22Rv1 (cell line): Measurements from ENCODE around the gene HIVEP2.

ENCODE experiments used
- H3K27ac ChIP-seq: fragments of 450-650 bp; 2 replicates; pipeline ENCODE4 v1.5.1; 2017
- ZFX ChIP-seq: fragments of 450-650 bp; IDR thresholded peaks from 2 replicates; pipeline ENCODE4 v1.6.1; 2017; ENCODE audit warnings: antibody characterized with exemption, borderline replicate concordance
- TF ChIP-seq, protein P1 (sequence below): fragments of 450-650 bp; IDR thresholded peaks from 2 replicates; pipeline ENCODE4 v1.5.1; 2017; ENCODE audit warnings: mild to moderate bottlenecking

HIVEP2 gene

DNA sequence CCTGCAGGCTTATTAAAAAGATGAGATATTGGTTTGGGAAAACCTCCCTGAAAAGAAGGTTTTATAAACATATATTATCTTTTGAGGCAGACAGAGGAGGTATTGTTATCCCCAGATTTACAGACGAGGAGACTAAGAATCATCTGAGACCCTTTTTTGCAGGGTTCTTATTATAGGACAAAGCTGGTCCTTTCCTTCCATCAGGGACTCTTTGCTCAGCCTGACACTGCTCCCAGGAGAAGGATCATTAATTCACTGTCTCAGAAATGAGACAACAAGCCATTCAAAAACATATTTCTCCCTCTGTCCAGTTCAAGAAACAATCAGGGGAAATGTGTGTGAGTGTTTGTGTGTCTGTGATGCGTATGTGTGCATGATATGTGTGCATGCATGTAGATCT, 33.5 kb downstream of the HIVEP2 start:
- TF ChIP-seq, protein P1, sequence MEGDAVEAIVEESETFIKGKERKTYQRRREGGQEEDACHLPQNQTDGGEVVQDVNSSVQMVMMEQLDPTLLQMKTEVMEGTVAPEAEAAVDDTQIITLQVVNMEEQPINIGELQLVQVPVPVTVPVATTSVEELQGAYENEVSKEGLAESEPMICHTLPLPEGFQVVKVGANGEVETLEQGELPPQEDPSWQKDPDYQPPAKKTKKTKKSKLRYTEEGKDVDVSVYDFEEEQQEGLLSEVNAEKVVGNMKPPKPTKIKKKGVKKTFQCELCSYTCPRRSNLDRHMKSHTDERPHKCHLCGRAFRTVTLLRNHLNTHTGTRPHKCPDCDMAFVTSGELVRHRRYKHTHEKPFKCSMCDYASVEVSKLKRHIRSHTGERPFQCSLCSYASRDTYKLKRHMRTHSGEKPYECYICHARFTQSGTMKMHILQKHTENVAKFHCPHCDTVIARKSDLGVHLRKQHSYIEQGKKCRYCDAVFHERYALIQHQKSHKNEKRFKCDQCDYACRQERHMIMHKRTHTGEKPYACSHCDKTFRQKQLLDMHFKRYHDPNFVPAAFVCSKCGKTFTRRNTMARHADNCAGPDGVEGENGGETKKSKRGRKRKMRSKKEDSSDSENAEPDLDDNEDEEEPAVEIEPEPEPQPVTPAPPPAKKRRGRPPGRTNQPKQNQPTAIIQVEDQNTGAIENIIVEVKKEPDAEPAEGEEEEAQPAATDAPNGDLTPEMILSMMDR = no peak
- no peak for TF ChIP-seq ZFX
- no peak overlapping the region for H3K27ac ChIP-seq

DNA sequence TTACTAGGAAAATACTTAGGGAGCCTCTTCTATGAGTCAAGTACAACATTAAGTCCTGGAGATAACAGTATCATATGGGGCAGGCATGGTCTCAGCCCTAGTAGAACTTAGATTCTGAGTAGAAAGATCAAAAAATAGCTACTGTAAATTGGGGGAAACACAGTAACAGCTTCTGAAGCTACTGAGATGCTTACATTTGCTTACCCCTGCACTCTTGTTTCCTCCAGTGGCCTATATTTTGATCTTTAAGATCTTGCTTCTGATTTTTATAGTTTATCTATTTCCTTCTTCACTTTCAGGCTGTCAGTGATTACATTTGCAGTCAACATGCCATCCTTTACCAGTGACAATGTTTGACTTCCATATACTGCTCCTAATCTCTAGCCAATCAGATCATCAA, 35.3 kb downstream of the HIVEP2 start:
- H3K27ac ChIP-seq = no peak overlapping the region
- TF ChIP-seq, protein P1 = no peak
- TF ChIP-seq ZFX = no peak

DNA sequence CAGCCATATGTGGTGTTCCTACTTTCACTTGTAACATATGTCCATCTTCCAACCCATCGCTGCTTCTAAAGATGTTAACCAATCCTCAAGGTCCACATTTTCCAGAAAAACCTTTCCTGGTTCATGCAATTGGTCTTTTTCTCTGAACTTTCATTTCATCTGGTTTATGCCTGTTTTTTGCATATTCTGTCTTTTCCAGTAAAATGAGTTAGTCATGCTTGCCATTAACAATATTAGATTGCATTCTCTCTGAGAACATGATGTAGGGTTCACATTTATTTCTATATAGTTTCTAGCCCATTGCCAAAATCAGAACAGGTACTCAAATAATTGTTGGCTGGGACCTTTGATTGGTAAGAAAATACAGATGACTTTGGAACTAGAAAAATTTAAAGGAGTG, 36.7 kb downstream of the HIVEP2 start:
- H3K27ac ChIP-seq = no peak overlapping the region
- no peak for TF ChIP-seq ZFX
- TF ChIP-seq, protein P1 = no peak

DNA sequence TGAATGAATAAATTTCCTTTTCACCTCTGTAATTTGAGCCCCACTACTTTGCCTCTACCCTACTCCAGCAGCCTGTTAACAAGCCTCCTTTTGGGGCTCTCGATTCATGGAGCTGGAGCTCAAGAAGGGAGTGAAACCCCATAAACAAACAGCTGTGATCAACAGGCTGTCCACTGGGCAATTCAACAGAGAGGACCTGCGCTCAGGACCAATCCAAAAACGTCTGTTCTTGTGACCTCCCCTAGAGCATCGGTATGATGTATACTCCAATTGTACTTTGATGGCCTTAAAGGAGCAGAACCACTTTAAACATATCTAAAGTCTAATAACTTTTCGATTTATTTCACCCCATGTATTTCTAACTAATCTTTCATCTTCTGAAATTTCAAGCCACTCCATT, 37.4 kb downstream of the HIVEP2 start:
- TF ChIP-seq ZFX = no peak
- TF ChIP-seq, protein P1 = no peak
- H3K27ac ChIP-seq = no peak overlapping the region

DNA sequence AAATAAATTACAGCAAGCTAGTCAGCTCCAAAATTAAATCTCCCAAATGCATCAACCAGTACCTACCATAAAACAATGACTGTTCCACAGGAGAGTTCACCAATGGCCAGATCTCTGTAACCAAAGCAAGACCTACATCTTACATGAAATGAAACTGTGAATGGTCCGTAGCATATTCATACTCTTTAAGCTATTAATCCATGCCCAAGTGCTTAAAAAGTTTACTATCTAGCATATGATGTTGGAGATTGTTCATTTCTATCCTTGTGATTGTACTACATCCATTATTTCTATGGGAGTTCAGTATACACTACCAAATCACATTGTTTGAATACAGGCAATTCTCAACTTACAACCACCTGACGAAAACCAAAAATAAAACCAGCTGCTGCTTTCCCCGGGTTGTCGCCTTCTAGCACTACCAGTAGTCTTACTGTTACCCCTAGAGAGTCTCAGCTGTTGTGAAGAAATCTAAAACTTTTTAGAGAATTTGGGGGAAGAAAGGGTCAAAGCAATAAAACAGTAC, 38.0 kb downstream of the HIVEP2 start:
- TF ChIP-seq ZFX = no peak
- TF ChIP-seq, protein P1 = no peak
- no peak overlapping the region for H3K27ac ChIP-seq

DNA sequence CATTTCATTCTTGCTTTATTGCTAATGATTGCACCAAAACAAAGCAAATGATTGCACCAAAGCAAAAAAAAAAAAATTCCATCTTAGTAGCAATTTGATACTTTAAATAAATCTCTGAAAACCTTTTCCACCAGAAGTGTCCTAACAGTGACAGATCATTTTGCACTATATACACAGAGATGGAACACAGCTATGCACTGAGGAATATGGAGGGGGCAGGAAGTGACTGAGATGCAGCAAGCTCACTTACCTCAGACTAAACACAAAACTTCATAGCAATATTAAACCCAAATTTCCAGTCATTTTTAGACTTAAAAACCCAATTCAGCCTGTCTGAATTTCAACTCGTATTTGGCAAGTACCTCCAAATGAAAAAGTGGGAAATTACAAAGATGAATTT, 41.2 kb downstream of the HIVEP2 start:
- H3K27ac ChIP-seq = no peak overlapping the region
- no peak for TF ChIP-seq ZFX
- TF ChIP-seq, protein P1 = no peak

DNA sequence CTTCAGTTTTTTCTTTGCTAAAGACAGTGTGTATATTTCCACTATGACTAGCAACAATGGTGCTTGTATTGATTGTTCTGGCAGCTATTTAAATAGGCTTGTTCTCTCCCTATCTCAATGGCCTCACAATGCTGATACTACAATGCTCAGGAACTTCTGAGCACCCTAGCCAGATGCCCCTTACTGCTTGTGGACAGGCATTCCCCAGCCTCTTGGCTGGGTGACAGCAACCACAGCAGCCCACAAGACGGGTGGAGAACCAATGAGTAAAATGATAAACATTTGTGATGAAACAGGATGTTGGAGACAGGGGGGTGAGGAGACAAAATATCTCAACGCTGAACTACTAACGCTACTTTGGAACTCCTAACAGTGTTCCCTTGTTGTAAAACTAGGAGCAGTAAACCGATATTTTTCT, 42.3 kb downstream of the HIVEP2 start:
- no peak overlapping the region for H3K27ac ChIP-seq
- TF ChIP-seq ZFX = no peak
- TF ChIP-seq, protein P1 = no peak
